Ishikawa (cell line): Measurements from ENCODE around the gene PCSK2.
A peak's percentile ranks its signal among the peaks of the same experiment; 100 is the strongest.

Experiments used
- CEBPB ChIP-seq: IDR thresholded peaks from 2 replicates; pipeline ENCODE4 v1.6.1; 2012
- CREB1 ChIP-seq: IDR thresholded peaks from 2 replicates; pipeline ENCODE4 v1.6.1; 2012; ENCODE audit warnings: low read depth
- EGR1 ChIP-seq: IDR thresholded peaks from 2 replicates; pipeline ENCODE4 v1.6.1; 2012
- EP300 ChIP-seq: IDR thresholded peaks from 2 replicates; pipeline ENCODE4 v1.6.1; 2012; ENCODE audit warnings: borderline replicate concordance
- FOXM1 ChIP-seq: IDR thresholded peaks from 2 replicates; pipeline ENCODE4 v1.6.1; 2012; ENCODE audit warnings: low read depth, borderline replicate concordance
- MAX ChIP-seq: IDR thresholded peaks from 2 replicates; pipeline ENCODE4 v1.6.1; 2012
- NFIC ChIP-seq: IDR thresholded peaks from 2 replicates; pipeline ENCODE4 v1.6.1; 2012
- RAD21 ChIP-seq: IDR thresholded peaks from 2 replicates; pipeline ENCODE4 v1.6.1; 2012; ENCODE audit warnings: low read depth
- REST ChIP-seq: IDR thresholded peaks from 2 replicates; pipeline ENCODE4 v1.6.1; 2012; ENCODE audit warnings: low read depth, mild to moderate bottlenecking
- TAF1 ChIP-seq: IDR thresholded peaks from 2 replicates; pipeline ENCODE4 v1.6.1; 2012; ENCODE audit warnings: low read depth, mild to moderate bottlenecking
- TCF12 ChIP-seq: IDR thresholded peaks from 2 replicates; pipeline ENCODE4 v1.6.1; 2012; ENCODE audit warnings: low read depth
- TEAD4 ChIP-seq: IDR thresholded peaks from 2 replicates; pipeline ENCODE4 v1.6.1; 2012
- USF1 ChIP-seq: IDR thresholded peaks from 2 replicates; pipeline ENCODE4 v1.6.1; 2012
- YY1 ChIP-seq: IDR thresholded peaks from 2 replicates; pipeline ENCODE4 v1.6.1; 2012; ENCODE audit warnings: low read depth
- ZBTB7A ChIP-seq: IDR thresholded peaks from 2 replicates; pipeline ENCODE4 v1.6.1; 2012; ENCODE audit warnings: low read depth

Gene PCSK2

GRCh38 chr20:17210387-17210786 is 16.5 kb upstream of the PCSK2 start:
- no peak for TF ChIP-seq EGR1
- TF ChIP-seq CEBPB, result no peak
- TF ChIP-seq USF1, result no peak
- no peak for TF ChIP-seq FOXM1
- no peak for TF ChIP-seq MAX
- no peak for TF ChIP-seq TEAD4
- TF ChIP-seq YY1, result no peak
- TF ChIP-seq REST, result no peak
- TF ChIP-seq ZBTB7A, result no peak
- TF ChIP-seq EP300, result no peak
- TF ChIP-seq CREB1, result no peak

GRCh38 chr20:17210983-17211382 is 15.9 kb upstream of the PCSK2 start:
- TF ChIP-seq CREB1 (no peak), CEBPB (no peak), USF1 (no peak), EP300 (no peak), FOXM1 (no peak), RAD21 (no peak), TCF12 (no peak), NFIC (no peak), ZBTB7A (no peak), REST (no peak), MAX (no peak), TEAD4 (no peak), YY1 (no peak), EGR1 (no peak), TAF1 (no peak)

GRCh38 chr20:17215167-17215566 is 11.7 kb upstream of the PCSK2 start:
- TF ChIP-seq TAF1, result no peak
- TF ChIP-seq YY1, result no peak
- no peak for TF ChIP-seq TCF12
- TF ChIP-seq REST, result peak; percentile 54; the same call in 1 of the 2 replicates

GRCh38 chr20:17223553-17223952 is 3.3 kb upstream of the PCSK2 start:
- TF ChIP-seq CEBPB (no peak), CREB1 (no peak), USF1 (no peak), TEAD4 (no peak)

- no peak for TF ChIP-seq CEBPB
- no peak for TF ChIP-seq USF1
- no peak for TF ChIP-seq ZBTB7A
Measured at GRCh38 chr20:17225851-17226409, 910 bp upstream of the PCSK2 start.
